GM04504 (cell line): ENCODE data around the gene HK2.
A peak's percentile ranks its signal among the peaks of the same experiment; 100 is the strongest.
"Not testable (repeated sequence)": the region's sequence is repeated elsewhere in the genome, so short reads cannot be mapped to it uniquely, and the experiment has no call there.

ENCODE experiments used
- DNase-seq: peaks from one replicate; pipeline ENCODE4 v3.0.0-alpha.2; 2012; ENCODE audit warnings: low read depth

The HK2 gene

DNA sequence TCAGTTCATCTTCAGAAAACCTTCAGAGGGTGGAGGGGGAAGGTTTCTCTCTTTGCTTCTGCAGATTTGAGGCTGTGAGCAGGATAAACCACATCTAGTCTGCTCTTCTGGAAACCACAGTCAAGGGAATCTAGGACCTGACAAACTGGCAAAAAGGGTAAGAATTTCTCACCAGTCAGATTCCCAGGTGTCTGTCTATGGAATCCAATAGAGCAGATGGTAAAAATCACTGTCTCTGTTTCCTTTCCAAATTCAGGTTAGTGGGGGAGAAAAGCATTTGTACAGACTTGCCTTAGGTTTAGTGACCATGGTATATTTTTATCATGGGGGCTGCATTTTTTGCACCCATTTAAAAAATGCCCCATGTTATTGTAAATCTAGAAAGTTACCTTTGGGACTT, 62.3 kb downstream of the HK2 start:
- no peak for DNase-seq

DNA sequence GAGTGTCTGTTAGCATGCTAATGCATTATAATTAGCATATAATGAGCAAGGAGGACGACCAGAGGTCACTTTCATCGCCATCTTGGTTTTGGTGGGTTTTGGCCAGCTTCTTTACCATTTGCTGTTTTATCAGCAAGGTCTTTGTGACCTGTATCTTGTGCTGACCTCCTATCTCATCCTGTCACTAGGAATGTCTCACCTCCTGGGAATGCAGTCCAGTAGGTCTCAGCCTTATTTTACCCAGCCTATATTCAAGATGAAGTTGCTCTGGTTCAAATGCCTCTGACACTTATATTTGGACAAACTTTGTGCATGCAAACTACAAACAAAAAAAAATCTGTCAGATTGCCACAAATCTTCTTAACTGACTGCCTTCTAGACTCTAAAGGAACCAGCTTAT, 66.3 kb downstream of the HK2 start:
- DNase-seq: not testable (repeated sequence)

DNA sequence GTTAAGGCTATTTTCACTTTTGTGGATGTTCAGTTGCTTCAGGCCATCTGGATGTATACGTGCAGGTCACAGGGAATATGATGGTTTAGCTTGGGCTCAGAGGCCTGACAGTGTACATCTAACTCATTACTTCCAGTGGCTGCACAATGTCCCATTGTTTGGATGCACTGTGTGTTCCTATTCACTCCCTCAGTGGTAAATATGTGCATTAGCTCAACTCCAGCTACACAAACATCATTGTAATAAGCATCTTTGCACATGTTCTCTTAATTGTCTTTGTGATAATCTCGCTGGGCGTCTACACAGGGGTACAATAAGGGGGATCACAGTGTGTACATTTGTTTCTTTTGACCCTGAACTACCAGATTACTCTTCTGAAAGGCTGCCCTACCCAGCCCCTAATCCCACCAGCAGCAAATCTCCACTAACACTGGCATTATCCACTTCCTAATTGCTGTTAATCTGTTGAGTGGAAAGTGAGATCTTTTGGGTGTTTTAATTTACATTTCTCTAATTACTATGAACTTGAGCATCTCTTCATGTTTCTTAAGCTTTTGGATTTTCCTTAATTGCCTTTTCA, 68.4 kb downstream of the HK2 start:
- no peak for DNase-seq

DNA sequence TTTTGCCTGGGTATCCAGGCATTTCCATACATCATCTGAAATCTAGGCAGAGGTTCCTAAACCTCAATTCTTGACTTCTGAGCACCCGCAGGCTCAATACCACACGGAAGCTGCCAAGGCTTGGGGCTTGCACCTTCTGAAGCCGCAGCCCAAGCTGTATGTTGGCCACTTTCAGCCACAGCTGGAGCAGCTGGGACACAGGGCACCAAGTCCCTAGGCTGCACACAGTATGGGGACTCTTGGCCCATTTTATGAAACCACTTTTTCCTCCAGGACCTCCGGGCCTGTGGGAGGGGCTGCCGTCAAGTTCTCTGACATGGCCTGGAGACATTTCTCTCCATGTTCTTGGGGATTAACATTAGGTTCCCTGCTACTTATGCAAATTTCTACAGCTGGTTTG, 72.5 kb downstream of the HK2 start:
- DNase-seq: no peak

DNA sequence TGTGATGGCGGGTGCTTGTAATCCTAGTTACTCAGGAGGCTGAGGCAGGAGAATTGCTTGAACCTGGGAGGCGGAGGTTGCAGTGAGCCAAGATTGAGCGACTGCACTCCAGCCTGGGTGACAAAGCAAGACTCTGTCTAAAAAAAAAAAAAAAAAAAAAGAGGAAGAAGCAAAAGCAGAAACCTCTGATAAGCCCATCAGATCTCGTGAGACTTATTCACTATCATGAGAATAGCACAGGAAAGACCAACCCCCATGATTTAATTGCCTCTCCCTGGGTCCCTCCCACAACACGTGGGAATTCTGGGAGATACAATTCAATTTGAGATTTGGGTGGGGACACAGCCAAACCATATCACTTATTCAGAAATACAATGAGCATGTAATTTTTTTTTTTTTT, 73.6 kb downstream of the HK2 start:
- not testable (repeated sequence) for DNase-seq

DNA sequence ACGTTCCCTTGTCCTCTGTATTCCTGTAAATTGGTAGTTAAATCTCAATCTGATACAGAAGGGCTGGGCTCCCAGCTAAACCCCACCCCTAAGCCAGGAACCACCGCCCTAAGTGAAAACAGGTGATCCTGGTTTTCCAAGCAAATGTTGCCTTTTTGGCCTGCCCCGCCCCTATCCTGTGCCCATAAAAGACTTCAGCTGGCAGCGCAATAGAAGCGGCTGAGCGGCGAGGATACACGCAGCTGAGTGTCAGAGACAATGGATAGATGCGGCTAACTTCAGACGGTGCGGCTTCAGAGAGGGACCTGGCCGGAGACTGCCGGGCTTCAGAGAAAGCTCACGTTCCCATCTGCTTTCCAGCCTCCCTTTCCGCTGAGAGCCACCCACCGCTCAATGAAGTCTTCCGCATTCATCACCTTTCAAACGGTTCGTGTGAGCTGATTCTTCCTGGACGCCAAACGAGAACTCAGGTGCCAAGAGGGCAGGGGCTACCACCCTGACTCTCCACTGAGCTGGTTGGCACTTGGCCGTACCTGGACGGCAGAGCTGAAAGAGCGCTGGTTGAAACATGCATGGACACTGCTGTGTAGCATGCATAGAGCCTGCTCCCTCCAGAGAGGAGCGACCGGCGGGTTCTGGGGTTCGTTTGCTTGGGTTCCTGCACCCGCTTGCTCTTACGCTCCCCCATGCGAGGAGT, 75.0 kb downstream of the HK2 start:
- no peak for DNase-seq

DNA sequence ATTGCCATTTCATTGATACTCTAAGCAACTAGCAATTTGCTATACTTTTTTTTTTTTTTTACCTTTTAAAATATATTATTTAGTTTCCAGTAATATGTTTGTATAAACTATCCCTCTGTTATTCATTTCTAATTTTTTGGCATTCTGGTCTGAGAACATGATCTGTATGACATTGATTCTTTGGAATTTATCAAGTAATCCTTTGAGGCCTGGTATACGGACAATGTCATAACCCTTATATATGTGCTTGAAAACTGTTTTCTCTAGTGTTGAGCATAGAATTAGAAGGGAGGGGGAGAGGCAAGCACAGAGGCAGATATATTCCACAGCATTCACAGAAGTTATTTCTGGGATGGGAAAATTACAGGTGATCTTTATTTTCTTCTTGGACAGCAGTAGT, 76.3 kb downstream of the HK2 start:
- DNase-seq: no peak

DNA sequence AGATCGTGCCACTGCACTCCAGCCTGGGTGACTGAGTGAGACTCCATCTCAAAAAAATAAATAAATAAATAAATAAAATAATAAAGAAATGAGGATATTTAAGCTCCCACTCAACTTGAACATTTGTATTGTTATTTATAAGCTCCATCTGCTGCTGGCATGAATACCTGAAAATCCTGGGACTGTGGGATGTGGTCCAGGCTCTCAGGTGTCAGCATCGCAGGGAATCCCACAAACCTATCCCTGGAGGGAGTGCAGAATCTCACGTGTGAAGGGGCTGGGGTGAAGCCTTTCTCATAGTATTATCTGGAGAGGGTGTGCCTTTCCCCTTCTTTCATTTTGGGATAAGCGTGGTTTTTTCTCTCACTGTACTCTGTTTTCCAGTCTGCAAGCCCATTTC, 77.1 kb downstream of the HK2 start:
- DNase-seq: no peak

DNA sequence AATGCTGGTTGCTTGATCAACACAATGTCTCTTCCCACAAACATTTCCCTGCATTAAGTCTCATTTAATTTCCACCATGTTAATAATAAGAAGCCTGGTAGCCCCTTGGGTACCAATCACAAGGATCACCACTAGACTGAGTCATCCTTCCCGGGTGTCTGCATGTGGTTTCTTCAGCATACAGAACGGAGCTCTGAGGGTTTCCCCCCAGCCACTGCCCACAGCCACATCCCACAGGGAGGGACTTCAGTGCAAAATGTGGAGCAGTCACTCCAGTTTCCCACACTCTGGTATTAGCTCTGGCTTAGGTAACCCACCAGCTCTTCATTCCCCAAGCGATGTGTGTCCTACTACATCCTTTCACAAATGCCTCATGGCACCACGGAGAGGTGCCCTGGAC, 81.8 kb downstream of the HK2 start:
- DNase-seq: no peak

DNA sequence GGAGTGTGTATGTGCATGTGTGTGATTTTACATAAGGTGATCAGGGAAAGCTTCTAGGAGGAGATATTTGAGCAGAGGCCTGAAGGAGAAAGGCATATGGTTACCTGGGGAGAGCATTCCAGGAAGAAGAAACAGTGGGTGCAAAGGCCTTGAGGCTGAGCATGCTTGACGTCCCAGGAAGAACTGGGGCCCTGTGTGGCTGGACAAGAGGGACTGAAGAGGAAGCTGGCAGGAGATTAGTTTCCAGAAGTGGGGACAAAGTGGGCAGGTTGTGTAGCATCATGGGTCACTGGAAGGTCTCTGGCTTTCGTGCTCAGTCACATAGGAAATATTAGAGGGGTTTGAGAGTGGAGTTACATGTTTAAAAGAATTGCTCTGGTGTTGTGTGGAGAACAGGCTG, 82.5 kb downstream of the HK2 start:
- DNase-seq: no peak

DNA sequence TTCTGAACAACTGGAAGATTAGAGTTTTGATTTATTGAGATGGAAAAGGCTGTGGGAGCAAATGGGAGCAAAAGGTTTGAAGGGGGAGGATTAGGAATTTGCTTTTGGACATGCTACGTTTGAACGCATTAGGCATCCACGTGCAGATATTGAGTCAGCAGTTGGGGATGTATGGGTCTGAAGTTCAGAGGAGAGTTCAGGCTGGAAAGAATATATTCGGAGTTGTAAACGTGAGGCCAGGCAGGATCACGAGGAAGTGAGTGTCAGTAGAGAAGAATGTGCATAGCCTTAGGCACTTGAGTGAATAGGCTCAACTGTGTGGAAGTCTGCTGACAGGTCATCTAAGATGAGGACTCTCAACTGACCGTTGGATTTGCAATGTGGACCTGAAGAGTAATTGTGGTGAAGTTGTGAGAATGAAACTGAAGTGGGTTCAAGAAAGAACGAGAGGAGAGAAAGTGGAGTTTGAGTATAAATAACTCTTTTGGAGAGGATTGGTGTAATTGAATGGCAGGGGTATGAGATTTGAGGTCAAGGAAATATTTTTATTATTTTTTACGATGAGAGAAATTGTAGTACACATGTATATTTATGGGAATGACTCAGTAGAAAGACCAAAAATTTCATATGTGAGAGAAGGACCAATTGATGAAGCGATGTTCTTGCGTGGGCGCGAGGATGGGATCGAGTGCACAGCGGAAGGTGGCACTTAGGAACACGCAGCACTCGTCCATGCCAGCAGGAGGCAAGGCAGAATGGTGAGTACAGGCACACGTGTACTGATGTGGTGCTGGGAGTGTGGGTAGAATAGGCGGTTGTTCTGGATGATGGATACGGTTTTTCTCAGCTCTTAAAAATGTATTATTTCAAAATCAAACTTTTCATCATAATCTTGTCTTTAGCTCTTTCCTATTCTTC, 84.0 kb downstream of the HK2 start:
- peak; percentile 93 for DNase-seq

DNA sequence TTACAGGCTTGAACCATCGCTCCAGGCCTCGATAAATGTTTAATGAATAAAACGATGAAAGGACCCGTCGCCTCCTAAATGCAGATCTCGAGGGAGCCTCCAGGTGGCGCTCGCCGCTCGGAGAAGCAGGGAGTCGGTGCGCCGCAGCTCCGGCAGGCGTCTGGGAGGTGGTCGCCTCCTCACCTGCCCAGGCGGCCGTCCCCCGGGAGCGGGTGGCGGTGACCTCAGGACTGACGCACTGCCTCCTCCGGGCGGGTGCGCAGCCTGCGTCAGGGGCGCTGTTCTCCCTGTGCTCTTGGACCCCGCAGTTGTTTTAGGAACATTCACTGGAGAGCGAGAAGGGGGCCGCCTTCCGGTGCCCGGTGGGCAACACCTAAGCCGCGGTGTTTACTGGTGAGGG, 85.9 kb downstream of the HK2 start:
- no peak for DNase-seq

DNA sequence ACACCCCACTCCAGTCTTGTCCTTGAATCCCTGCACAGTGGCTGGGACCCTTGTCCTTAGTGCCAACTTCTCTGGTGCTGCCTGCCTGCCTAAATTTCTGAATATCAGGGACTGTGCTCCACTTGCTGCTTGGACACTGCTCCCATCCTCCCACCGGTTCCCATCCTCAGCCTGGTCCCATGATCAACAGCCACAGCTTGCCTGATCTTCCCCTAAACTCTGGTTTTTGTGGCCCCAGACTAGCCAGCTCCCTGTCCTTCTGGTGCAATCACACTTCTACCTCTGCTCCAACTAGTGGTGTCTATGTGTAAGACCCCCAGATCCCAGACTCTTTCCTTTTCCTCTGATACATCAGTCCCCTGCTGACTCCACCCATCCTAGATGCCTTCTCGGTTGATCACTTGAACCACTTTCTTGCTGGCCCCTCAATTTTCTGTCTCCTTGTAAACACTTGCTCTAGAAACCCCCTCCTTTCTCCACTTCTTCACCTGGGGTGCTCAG, 87.4 kb downstream of the HK2 start:
- no peak for DNase-seq

DNA sequence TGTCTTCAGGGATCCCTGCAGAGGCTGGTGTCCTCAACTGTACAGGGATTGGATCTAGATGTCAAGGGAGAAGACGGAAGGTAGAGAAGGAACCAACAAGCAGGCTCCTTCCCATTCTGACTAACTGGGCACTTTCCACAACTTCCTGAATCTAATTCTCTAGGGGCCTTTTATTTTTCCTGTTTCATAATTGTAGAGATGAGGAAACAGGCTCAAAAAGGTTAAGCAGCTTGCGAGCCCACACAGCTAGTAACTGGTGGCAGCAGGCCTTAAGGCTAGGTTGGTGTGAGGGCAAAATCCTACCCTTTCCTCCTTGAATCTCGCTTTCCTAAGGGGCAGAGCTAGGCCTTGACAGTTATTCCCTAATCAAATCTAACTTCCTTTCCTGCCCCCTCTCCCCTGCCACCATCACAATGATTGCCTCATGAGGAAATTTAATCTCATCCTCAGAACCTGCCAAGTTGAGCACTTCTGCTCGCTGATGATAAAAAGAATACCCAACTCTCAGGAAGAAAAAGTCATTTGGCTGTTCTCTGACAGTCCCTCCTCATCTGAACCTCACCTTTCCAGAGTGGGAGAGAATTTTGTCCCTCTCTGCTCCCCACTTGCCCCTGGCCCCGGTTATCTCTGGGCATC, 88.8 kb downstream of the HK2 start:
- no peak for DNase-seq

DNA sequence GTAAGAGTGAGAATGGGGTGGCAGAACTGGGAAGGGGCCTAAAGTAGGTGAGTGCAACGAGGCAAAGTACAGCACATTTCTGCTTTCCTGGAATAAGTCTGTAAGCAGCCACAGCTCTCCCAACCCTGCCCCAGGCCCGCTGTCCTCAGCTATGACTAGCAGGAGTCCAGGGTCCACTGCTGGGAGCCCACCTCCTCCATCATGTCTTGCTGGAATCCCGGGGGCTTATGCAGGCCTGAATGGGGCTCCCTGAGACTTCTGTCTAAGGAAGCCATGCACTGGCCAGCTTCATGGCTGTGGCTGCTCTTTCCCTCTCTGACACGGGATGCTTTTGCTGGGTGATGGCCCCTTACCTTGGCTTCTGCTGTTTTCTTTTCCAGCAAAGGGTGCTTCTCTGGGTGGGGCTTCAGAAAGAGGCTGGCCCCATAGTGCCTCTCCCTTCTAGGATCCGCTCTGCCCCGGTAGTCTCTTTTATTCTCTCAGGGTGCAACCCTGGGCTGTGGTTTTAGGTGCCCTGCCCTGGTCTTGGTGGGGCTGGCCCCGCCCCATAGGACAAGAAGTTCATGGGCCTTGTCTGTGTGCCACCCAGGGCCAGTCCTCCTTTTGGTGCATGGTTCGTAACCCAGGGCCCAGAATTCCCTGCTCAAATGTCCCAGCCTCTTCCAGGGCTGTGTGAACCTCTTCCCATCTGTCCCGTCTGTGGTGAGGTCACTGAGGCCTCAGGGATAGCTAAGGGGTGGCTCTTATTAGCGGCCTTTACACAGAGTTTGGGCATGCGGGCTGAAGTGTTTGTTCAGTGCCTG, 90.7 kb downstream of the HK2 start:
- DNase-seq: no peak

DNA sequence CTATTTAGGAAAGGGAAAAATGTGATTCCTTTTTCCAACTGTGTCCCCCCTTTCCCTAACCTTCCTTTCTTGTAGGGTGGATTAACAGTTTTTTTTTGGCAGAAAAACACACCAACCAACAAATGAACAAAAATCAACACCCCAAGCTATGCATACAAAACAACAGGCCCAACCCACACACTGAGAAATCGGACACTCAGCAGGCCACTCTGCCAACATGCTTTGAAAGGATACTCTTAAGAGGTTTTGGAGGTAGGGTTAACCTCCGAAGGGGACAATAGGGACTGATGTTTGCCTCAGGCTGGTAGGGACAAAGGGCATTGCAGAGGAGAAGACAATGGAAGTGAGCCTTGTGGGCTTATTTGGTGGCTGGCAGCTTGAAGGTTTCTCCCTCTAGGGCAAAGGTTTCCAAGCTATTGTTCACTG, 91.4 kb downstream of the HK2 start:
- no peak for DNase-seq

DNA sequence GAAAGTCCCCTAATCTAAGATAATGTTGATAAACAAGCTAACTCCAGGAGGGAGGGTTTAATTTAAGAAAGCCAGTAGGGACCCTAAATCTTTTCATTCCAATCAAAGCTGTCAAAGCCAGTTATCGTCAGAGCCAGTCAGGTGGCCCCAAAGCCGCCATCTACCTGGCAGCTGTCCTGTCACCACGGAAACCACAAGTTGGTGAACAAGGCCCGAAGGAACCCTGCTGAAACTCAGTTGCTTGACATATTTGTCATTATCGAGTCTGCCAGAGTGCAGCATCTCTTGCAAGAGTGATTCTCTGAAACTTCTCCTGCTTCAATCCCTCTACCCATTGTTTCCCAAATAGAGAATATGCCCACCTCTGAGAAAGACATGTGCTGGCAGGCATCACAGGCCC, 93.7 kb downstream of the HK2 start:
- DNase-seq: no peak

DNA sequence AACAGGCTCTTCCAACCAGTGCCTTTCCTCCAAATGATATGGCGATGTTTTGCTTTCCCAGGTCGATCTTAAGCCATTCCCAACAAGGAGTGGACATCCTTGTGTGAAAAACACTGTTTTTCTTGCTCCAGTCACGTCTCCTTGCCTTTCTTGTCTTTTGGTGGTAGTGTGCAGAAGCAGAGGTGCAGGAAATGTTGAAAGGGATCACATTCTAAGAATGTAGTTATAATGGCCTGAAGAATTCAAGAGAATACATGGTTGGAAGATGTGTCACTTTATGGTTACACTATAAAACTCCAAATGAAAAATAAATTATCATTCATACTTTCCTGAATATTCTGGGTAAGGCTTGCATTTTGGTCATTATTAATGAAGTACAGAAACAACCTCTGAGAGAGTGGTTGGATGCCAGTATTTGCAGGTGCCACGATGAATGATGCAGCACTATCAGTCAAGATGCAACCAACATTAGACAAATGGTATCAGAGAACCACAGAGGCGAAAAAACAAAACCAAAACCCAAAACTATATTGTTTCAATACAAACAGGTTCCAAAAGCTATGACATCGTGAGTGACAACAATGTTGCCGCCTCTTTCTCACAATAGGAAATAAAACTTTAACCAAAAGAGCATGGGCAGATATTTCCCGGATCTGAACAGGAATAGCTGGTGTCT, 97.0 kb downstream of the HK2 start:
- DNase-seq: no peak

DNA sequence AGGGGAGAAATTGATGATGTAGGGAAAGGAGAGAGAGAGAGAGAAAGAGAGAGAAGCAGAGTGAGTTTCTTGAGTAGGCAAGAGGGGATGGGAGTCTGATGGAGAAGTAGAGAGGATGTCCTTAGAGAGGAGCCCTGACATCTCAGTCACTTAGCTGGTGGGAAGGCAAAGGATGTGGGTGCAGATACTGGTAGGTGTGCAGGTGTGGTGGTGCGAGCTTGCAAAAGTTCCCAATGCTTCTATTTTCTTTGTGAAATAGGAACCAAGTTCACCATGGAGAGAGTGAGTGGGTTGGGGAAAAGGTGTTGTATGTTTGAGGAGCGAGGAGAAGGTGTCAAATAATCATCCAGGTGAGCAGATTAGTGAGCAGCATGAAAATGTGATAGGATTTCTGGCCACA, 98.0 kb downstream of the HK2 start:
- DNase-seq: no peak

DNA sequence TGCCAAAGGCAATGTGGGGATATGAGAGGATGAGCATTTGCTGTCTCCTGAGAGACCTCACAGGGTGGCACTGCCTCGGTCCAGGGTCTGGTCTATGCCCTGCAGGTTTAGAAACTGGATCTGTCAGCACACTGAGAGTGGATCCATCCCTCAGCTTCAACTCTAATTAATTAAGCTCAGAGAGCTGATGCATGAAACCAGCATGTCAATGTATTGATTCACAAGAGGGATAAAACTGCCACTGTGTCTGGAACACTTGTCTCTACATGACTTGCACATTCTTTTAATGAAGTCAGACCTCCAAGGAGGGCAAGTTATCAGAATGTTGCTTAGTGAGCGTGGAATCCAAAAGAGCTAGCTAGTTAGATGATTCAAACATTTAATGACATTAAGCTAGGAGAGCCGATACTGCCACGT, 102.1 kb downstream of the HK2 start:
- DNase-seq: no peak
